GM23338 (cell line): ENCODE results near the gene NINL. TPM values are rescaled to one million over a fixed set of nuclear protein-coding genes. Genes with fewer than 3 reads are reported as not detected.

Experiments used
- ATAC-seq: fragments of 200-7000 bp; cut with Tn5 transposase; 3 replicates; pipeline ENCODE4 v1.9.1; 2020
- DNase-seq: peaks from one replicate; pipeline ENCODE4 v3.0.0-alpha.2; 2015; ENCODE audit warnings: low spot score
- H2AFZ ChIP-seq: fragments of 200-600 bp; sonication (generic); 2 replicates; pipeline ENCODE4 v1.8.0; 2016; ENCODE audit warnings: antibody characterized with exemption, mild to moderate bottlenecking, moderate library complexity
- H3F3A ChIP-seq: fragments of 200-600 bp; sonication (generic); replicated peaks from 2 replicates; pipeline ENCODE4 v1.8.0; 2017; ENCODE audit warnings: antibody characterized with exemption, mixed run types, low read depth
- H3K27ac ChIP-seq: fragments of 200-600 bp; sonication (generic); 2 replicates; pipeline ENCODE4 v1.6.1; 2016; ENCODE audit warnings: low read depth
- H3K27me3 ChIP-seq: fragments of 200-600 bp; sonication (generic); 2 replicates; pipeline ENCODE4 v1.8.0; 2016; ENCODE audit warnings: mild to moderate bottlenecking, mixed run types, moderate library complexity; ENCODE audit not compliant: insufficient read depth
- H3K36me3 ChIP-seq: fragments of 200-600 bp; sonication (generic); 2 replicates; pipeline ENCODE4 v1.8.0; 2016; ENCODE audit warnings: mild to moderate bottlenecking; ENCODE audit not compliant: insufficient read depth
- H3K4me1 ChIP-seq: fragments of 200-600 bp; sonication (generic); 2 replicates; pipeline ENCODE4 v1.8.0; 2016; ENCODE audit warnings: mild to moderate bottlenecking, moderate library complexity; ENCODE audit not compliant: insufficient read depth
- H3K4me2 ChIP-seq: fragments of 200-600 bp; sonication (generic); 2 replicates; pipeline ENCODE4 v1.7.1; 2017; ENCODE audit warnings: mixed run types
- H3K4me3 ChIP-seq: fragments of 200-600 bp; sonication (generic); 2 replicates; pipeline ENCODE4 v1.6.1; 2016; ENCODE audit warnings: mixed run types
- H3K79me2 ChIP-seq: fragments of 200-600 bp; sonication (generic); replicated peaks from 2 replicates; pipeline ENCODE4 v1.8.0; 2017; ENCODE audit warnings: mild to moderate bottlenecking; ENCODE audit not compliant: insufficient read depth
- H3K9me2 ChIP-seq: fragments of 200-600 bp; sonication (generic); 2 replicates; pipeline ENCODE4 v1.8.0; 2017; ENCODE audit not compliant: insufficient read depth
- H4K20me1 ChIP-seq: fragments of 200-600 bp; sonication (generic); replicated peaks from 2 replicates; pipeline ENCODE4 v1.8.0; 2017; ENCODE audit warnings: mild to moderate bottlenecking; ENCODE audit not compliant: insufficient read depth
- H3K27ac Mint-ChIP-seq: 2 replicates; pipeline ENCODE4 v1.8.0; 2020; ENCODE audit warnings: inconsistent platforms, mild to moderate bottlenecking, moderate library complexity, mixed read lengths
- H3K27me3 Mint-ChIP-seq: 3 replicates; pipeline ENCODE4 v1.8.0; 2022; ENCODE audit warnings: low read depth, mild to moderate bottlenecking, moderate library complexity, mixed read lengths, inconsistent platforms; ENCODE audit not compliant: insufficient read depth, poor library complexity
- H3K36me3 Mint-ChIP-seq: 3 replicates; pipeline ENCODE4 v1.8.0; 2021; ENCODE audit warnings: low read depth, mild to moderate bottlenecking, inconsistent platforms, moderate library complexity, mixed read lengths
- H3K4me1 Mint-ChIP-seq: 3 replicates; pipeline ENCODE4 v1.8.0; 2020; ENCODE audit warnings: mild to moderate bottlenecking, inconsistent platforms, mixed read lengths
- H3K4me3 Mint-ChIP-seq: 3 replicates; pipeline ENCODE4 v1.8.0; 2021; ENCODE audit warnings: moderate library complexity, mild to moderate bottlenecking, inconsistent platforms, mixed read lengths
- H3K9me3 Mint-ChIP-seq: 3 replicates; pipeline ENCODE4 v1.8.0; 2020; ENCODE audit warnings: moderate library complexity, mild to moderate bottlenecking, inconsistent platforms, mixed read lengths
- CREB1 ChIP-seq: fragments of 250-450 bp; sonication (Bioruptor Pico); IDR thresholded peaks from 2 replicates; pipeline ENCODE4 v1.5.0; 2020; ENCODE audit warnings: low read depth, mild to moderate bottlenecking, moderate library complexity
- EZH2 ChIP-seq: fragments of 200-600 bp; sonication (generic); IDR thresholded peaks from one replicate; pipeline ENCODE4 v1.8.0; 2017; ENCODE audit warnings: antibody characterized with exemption, mild to moderate bottlenecking, low read depth; ENCODE audit not compliant: unreplicated experiment
- EZH2phosphoT487 ChIP-seq: fragments of 200-600 bp; sonication (generic); IDR thresholded peaks from one replicate; pipeline ENCODE4 v1.8.1; 2018; ENCODE audit warnings: antibody characterized with exemption; ENCODE audit not compliant: unreplicated experiment
- JUNB ChIP-seq: IDR thresholded peaks from one replicate; pipeline ENCODE4 v1.6.1; 2016; ENCODE audit warnings: antibody characterized with exemption; ENCODE audit not compliant: unreplicated experiment
- NANOG ChIP-seq: IDR thresholded peaks from 2 replicates; pipeline ENCODE4 v1.6.1; 2016; ENCODE audit warnings: antibody characterized with exemption, borderline replicate concordance
- POLR2AphosphoS5 ChIP-seq: IDR thresholded peaks from 2 replicates; pipeline ENCODE4 v1.6.1; 2016; ENCODE audit warnings: antibody characterized with exemption, low read depth
- STAT1 ChIP-seq: IDR thresholded peaks from one replicate; pipeline ENCODE4 v1.6.1; 2016; ENCODE audit warnings: antibody characterized with exemption; ENCODE audit not compliant: unreplicated experiment
- ZNF331 ChIP-seq: fragments of 250-450 bp; sonication (Bioruptor Pico); IDR thresholded peaks from 2 replicates; pipeline ENCODE4 v1.5.0; 2020; ENCODE audit warnings: low read depth, mild to moderate bottlenecking, moderate library complexity
- polyA plus RNA-seq: library from polyadenylated mRNA; unstranded; fragments of >200 nt; fragmentation: Nextera tagmentation; extraction: Ambion mirVana; gene quantifications from 2 replicates; pipeline ENCODE4 v1.2.1, GENCODE V29; 2016
- total RNA-seq: library from RNA; depleted of rRNA; stranded (reverse); fragments of >200 nt; shearing (Covaris generic); gene quantifications from 2 replicates; pipeline ENCODE4 v1.2.3, GENCODE V29; 2014
- TF ChIP-seq, protein P1 (sequence below), 2 experiments: fragments of 200-600 bp in 1 of 2; sonication (generic) in 1 of 2; conservative IDR thresholded peaks; 2 replicates each; pipeline versions ENCODE4 v1.5.1 to v1.6.1; 2016 to 2017; ENCODE audit warnings: antibody characterized with exemption in 2 of 2, low read depth in 2 of 2, mild to moderate bottlenecking in 2 of 2, moderate library complexity in 1 of 2
- TF ChIP-seq, protein P2 (sequence below): IDR thresholded peaks from 2 replicates; pipeline ENCODE4 v1.6.1; 2016; ENCODE audit warnings: antibody characterized with exemption

NINL gene
- total and polyA plus RNA-seq, 2 experiments from 2014 or later = 18.0 to 31.2 TPM

DNA sequence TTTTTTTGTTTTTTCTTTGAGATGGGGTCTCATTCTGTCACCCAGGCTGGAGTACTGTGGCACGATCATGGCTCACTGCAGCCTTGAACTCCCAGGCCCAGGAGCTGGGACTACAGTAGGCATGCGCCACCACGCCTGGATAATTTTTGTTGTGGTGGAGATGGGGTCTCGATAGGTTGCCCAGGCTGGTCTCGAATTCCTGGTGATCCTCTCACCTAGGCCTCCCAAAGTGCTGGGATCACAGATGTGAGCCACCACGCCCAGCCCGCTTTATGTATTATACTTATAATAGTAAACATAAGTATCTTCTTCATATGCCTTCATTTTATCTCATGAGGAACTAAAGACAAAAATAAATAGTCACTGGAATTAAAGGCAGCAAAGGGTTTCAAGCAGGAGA, 114.3 kb downstream of the NINL start (continued):
- TF ChIP-seq, protein P1, sequence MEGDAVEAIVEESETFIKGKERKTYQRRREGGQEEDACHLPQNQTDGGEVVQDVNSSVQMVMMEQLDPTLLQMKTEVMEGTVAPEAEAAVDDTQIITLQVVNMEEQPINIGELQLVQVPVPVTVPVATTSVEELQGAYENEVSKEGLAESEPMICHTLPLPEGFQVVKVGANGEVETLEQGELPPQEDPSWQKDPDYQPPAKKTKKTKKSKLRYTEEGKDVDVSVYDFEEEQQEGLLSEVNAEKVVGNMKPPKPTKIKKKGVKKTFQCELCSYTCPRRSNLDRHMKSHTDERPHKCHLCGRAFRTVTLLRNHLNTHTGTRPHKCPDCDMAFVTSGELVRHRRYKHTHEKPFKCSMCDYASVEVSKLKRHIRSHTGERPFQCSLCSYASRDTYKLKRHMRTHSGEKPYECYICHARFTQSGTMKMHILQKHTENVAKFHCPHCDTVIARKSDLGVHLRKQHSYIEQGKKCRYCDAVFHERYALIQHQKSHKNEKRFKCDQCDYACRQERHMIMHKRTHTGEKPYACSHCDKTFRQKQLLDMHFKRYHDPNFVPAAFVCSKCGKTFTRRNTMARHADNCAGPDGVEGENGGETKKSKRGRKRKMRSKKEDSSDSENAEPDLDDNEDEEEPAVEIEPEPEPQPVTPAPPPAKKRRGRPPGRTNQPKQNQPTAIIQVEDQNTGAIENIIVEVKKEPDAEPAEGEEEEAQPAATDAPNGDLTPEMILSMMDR (conservative IDR thresholded peaks at IDR 0.05; ENCODE audit: low read depth in 2 of 2) = no peak
- TF ChIP-seq POLR2AphosphoS5 = no peak

DNA sequence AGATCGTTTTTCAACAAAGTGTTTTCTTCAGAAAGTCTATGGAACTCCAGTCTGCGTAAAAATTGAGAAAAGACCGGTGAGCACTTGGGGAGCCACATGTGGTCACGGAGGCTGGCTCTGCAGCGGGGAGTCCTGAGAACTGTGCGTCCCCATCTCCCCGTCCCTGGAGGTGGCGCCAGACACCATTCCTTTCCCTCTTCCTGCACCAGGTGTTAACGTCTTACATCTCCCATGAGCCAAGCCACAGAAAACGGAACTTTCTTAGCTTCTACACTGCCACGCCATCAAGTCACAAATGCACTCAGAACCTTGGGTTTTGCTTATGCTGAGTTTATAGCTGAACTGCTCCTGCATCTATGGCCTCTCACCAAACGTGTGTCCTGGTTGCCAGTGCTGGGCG, 115.3 kb downstream of the NINL start:
- H3K79me2 ChIP-seq = no peaks in the 10 kb centered on the region
- H4K20me1 ChIP-seq = peaks cover 4% of the 10 kb centered on the region
- ATAC-seq = peak; percentile 99
- H3K36me3 ChIP-seq = no peaks in the 10 kb centered on the region
- H3K9me2 ChIP-seq = no peaks in the 10 kb centered on the region
- H3K4me1 ChIP-seq = no peaks in the 10 kb centered on the region
- no peak overlapping the region for H2AFZ ChIP-seq
- Mint-ChIP-seq H3K36me3 (peaks cover 62% of the 10 kb centered on the region), H3K4me1 (peaks cover 3% of the 10 kb centered on the region; the same call in 2 of the 3 replicates), H3K27ac (peak overlapping the region; percentile 56), H3K27me3 (peaks cover 6% of the 10 kb centered on the region), H3K4me3 (no peak overlapping the region), H3K9me3 (no peaks in the 10 kb centered on the region; the same call in 2 of the 3 replicates)
- H3K27me3 ChIP-seq = no peaks in the 10 kb centered on the region
- H3K4me2 ChIP-seq = no peak overlapping the region
- H3K4me3 ChIP-seq = no peak overlapping the region
- TF ChIP-seq ZNF331 (CRISPR knock-in tag) (no peak), CREB1 (CRISPR knock-in tag) (no peak), POLR2AphosphoS5 (no peak)
- TF ChIP-seq, protein P1 (conservative IDR thresholded peaks at IDR 0.05; ENCODE audit: low read depth in 2 of 2) = peak; percentile 78 to 91
- peak; percentile 86 for DNase-seq
- peak overlapping the region; percentile 56; the same call in 1 of the 2 replicates for H3K27ac ChIP-seq
- H3F3A ChIP-seq = no peaks in the 10 kb centered on the region

DNA sequence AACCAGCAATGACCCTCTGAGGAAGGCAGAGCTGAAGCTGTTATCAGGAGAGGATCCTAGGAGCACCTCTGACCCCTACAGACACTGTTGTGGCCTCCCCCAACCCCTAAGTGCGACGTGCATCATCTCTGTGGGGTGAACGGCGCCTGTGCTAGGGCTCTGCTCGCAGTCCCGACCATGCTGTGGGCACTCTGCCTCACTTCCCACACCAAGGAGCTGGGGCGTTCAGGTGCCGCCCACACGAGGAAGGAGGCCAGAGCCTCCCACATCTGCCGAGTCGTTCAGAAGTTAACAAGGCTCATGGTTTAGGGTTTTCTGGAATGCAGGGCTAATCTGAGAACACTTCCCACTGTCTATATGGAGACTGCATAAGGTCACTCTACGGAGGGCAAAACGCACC, 115.8 kb downstream of the NINL start:
- H3K4me1 ChIP-seq = no peaks in the 10 kb centered on the region
- H3K27ac ChIP-seq = no peak overlapping the region
- no peak for DNase-seq
- Mint-ChIP-seq H3K36me3 (peaks cover 67% of the 10 kb centered on the region), H3K9me3 (no peaks in the 10 kb centered on the region; the same call in 2 of the 3 replicates), H3K4me3 (no peak overlapping the region), H3K4me1 (peaks cover 3% of the 10 kb centered on the region; the same call in 2 of the 3 replicates), H3K27ac (peak overlapping the region; percentile 56; the same call in 1 of the 2 replicates), H3K27me3 (peaks cover 8% of the 10 kb centered on the region)
- H3F3A ChIP-seq = no peaks in the 10 kb centered on the region
- no peaks in the 10 kb centered on the region for H3K27me3 ChIP-seq
- ATAC-seq = peak; percentile 22; the same call in 2 of the 3 replicates
- peaks cover 4% of the 10 kb centered on the region for H4K20me1 ChIP-seq
- no peak overlapping the region for H3K4me2 ChIP-seq
- H3K36me3 ChIP-seq = no peaks in the 10 kb centered on the region
- H3K79me2 ChIP-seq = no peaks in the 10 kb centered on the region
- H2AFZ ChIP-seq = no peak overlapping the region
- H3K4me3 ChIP-seq = no peak overlapping the region
- no peaks in the 10 kb centered on the region for H3K9me2 ChIP-seq
- TF ChIP-seq, protein P2, sequence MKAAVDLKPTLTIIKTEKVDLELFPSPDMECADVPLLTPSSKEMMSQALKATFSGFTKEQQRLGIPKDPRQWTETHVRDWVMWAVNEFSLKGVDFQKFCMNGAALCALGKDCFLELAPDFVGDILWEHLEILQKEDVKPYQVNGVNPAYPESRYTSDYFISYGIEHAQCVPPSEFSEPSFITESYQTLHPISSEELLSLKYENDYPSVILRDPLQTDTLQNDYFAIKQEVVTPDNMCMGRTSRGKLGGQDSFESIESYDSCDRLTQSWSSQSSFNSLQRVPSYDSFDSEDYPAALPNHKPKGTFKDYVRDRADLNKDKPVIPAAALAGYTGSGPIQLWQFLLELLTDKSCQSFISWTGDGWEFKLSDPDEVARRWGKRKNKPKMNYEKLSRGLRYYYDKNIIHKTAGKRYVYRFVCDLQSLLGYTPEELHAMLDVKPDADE = no peak
- no peak for TF ChIP-seq STAT1
- TF ChIP-seq, protein P1 (conservative IDR thresholded peaks at IDR 0.05; ENCODE audit: low read depth in 2 of 2) = no peak
- no peak for TF ChIP-seq JUNB
- TF ChIP-seq NANOG = no peak
- TF ChIP-seq CREB1 (CRISPR knock-in tag) = no peak
- TF ChIP-seq EZH2phosphoT487 = no peak
- TF ChIP-seq EZH2 = no peak
- TF ChIP-seq ZNF331 (CRISPR knock-in tag) = no peak
